ENCODE data around the gene ALDH1A2.

GRCh38 chr15:57919754-57920153 lies 145.8 kb downstream of the ALDH1A2 start:
- TF ChIP-seq CTCF (IDR thresholded peaks at IDR 0.05; ENCODE audit: low read depth, low read length, poor library complexity, severe bottlenecking) (no peak), EZH2phosphoT487 (IDR thresholded peaks at IDR 0.05; ENCODE audit: borderline replicate concordance, low read length) (no peak)
